22Rv1 (cell line): ENCODE results near the gene KCNIP4.

ENCODE experiments used
- CTCF ChIP-seq: fragments of 450-650 bp; IDR thresholded peaks from 2 replicates; pipeline ENCODE4 v1.5.1; 2017; ENCODE audit warnings: mild to moderate bottlenecking
- ZFX ChIP-seq: fragments of 450-650 bp; IDR thresholded peaks from 2 replicates; pipeline ENCODE4 v1.6.1; 2017; ENCODE audit warnings: antibody characterized with exemption, borderline replicate concordance

- no peak for TF ChIP-seq CTCF
- no peak for TF ChIP-seq ZFX
Observed at GRCh38 chr4:21387683-21388082, 560.9 kb downstream of the KCNIP4 start.
